HepG2 (cell line): ENCODE measurements around the gene DIO1. TPM values are rescaled to one million over a fixed set of nuclear protein-coding genes. Genes with fewer than 3 reads are reported as not detected.

Source experiments
- ATAC-seq: fragments of 200-7000 bp; cut with Tn5 transposase; 3 replicates; pipeline ENCODE4 v1.9.1; 2020; ENCODE audit warnings: mild to moderate bottlenecking, moderate library complexity
- BruUV-seq: library from RNA; stranded (reverse); fragments of 400-500 nt; replicated peaks from 2 replicates; lab custom pipeline; 2021; lab: Mats Ljungman, UMichigan
- CTCF ChIA-PET: fragments of 300-600 bp; formaldehyde crosslinking; extraction: SDS; loops from one replicate; lab custom pipeline; 2021; ENCODE audit warnings: low total read pairs, inconsistent platforms, low intra/inter-chr PET ratio; lab: Yijun Ruan, JAX
- POLR2A ChIA-PET: fragments of 350-600 bp; sonication (Branson Sonifier 250); formaldehyde crosslinking; loops from one replicate; lab custom pipeline; 2020; ENCODE audit warnings: antibody characterized with exemption, inconsistent platforms; lab: Yijun Ruan, JAX
- DNase-seq: peaks from one replicate; pipeline ENCODE4 v3.0.0-alpha.2; 2015; ENCODE audit warnings: low spot score
- FAIRE-seq: peaks from 3 replicates; lab custom pipeline; 2011; peaks lifted over from hg19 to GRCh38; lab: Jason Lieb, UNC
- H2AFZ ChIP-seq: one replicate; pipeline ENCODE4 v1.6.1; 2011; ENCODE audit warnings: low read length, inconsistent platforms
- H3K27ac ChIP-seq: fragments of 300-600 bp; 3 replicates; pipeline ENCODE4 v1.8.0; 2011; ENCODE audit warnings: mixed run types, mild to moderate bottlenecking, mixed read lengths, low read length, inconsistent platforms; ENCODE audit not compliant: insufficient read depth; ENCODE audit errors: extremely low read length
- H3K27me3 ChIP-seq, 2 experiments: fragments of 200-600 bp in 1 of 2; 2 replicates in 1 of 2; 3 replicates in 1 of 2; pipeline versions ENCODE4 v1.6.0 to v1.8.0; 2011; ENCODE audit warnings: low read length in 2 of 2, mild to moderate bottlenecking in 2 of 2, moderate library complexity in 2 of 2, inconsistent platforms in 1 of 2; ENCODE audit not compliant: insufficient read depth in 2 of 2, control insufficient read depth in 1 of 2
- H3K36me3 ChIP-seq, 2 experiments: fragments of 200-600 bp in 1 of 2; replicated peaks in 1 of 2; 2 replicates in 1 of 2; 3 replicates in 1 of 2; pipeline versions ENCODE4 v1.5.1 to v1.8.0; 2011; ENCODE audit warnings: low read length in 2 of 2, inconsistent platforms in 1 of 2; ENCODE audit not compliant: insufficient read depth in 2 of 2, control insufficient read depth in 1 of 2
- H3K4me1 ChIP-seq: 2 replicates; pipeline ENCODE4 v1.5.1; 2012; ENCODE audit warnings: low read length, inconsistent platforms; ENCODE audit not compliant: insufficient read depth
- H3K4me2 ChIP-seq: 2 replicates; pipeline ENCODE4 v1.6.0; 2011; ENCODE audit warnings: low read depth, low read length, inconsistent platforms
- H3K4me3 ChIP-seq, 3 experiments: fragments of 200-600 bp in 1 of 3; sonication (generic), shearing (Covaris generic) in 1 of 3; replicated peaks in 1 of 3; 2 replicates each; pipeline ENCODE4 v1.5.1; 2011 to 2016; ENCODE audit warnings: low read length in 3 of 3, inconsistent platforms in 2 of 3, low read depth in 2 of 3, mild to moderate bottlenecking in 2 of 3, control low read depth in 1 of 3, mixed read lengths in 1 of 3; ENCODE audit not compliant: insufficient read depth in 1 of 3
- H3K79me2 ChIP-seq: one replicate; pipeline ENCODE4 v1.6.1; 2011; ENCODE audit warnings: low read length, inconsistent platforms; ENCODE audit not compliant: insufficient read depth
- H3K9ac ChIP-seq: 2 replicates; pipeline ENCODE4 v1.6.0; 2011; ENCODE audit warnings: mild to moderate bottlenecking, low read depth, low read length, inconsistent platforms; ENCODE audit not compliant: insufficient read depth
- H3K9me3 ChIP-seq: 2 replicates; pipeline ENCODE4 v1.5.1; 2012; ENCODE audit warnings: mild to moderate bottlenecking, low read length
- H4K20me1 ChIP-seq: 2 replicates; pipeline ENCODE4 v1.6.0; 2011; ENCODE audit warnings: inconsistent platforms, mild to moderate bottlenecking, low read length, moderate library complexity; ENCODE audit not compliant: insufficient read depth
- FOSL1 ChIP-seq: sonication (generic); formaldehyde crosslinking; IDR thresholded peaks from 2 replicates; pipeline ENCODE4 v1.9.0; 2021; ENCODE audit warnings: missing genetic modification reagents, borderline replicate concordance
- HNRNPK ChIP-seq: fragments of 200-400 bp; formaldehyde crosslinking; IDR thresholded peaks from 2 replicates; pipeline ENCODE4 v1.6.1; 2018; ENCODE audit warnings: low read length, low read depth, moderate library complexity, mild to moderate bottlenecking; ENCODE audit not compliant: poor library complexity, severe bottlenecking
- KLF12 ChIP-seq: sonication (generic); formaldehyde crosslinking; IDR thresholded peaks from 2 replicates; pipeline ENCODE4 v1.4.0; 2020; ENCODE audit warnings: missing genetic modification reagents, borderline replicate concordance
- MAZ ChIP-seq, 2 experiments: sonication (generic) in 1 of 2; formaldehyde crosslinking in 1 of 2; IDR thresholded peaks; 2 replicates each; pipeline versions ENCODE4 v1.5.0 to v1.6.1; 2012 to 2020; ENCODE audit warnings: low read depth in 2 of 2, mild to moderate bottlenecking in 2 of 2, borderline replicate concordance in 1 of 2, improper control_type of control experiment in 1 of 2, low read length in 1 of 2, missing genetic modification reagents in 1 of 2, moderate library complexity in 1 of 2
- PHF5A ChIP-seq: IDR thresholded peaks from one replicate; pipeline ENCODE4 v1.6.1; 2018; ENCODE audit warnings: low read depth, missing genetic modification reagents; ENCODE audit not compliant: unreplicated experiment
- SP140L ChIP-seq: sonication (generic); formaldehyde crosslinking; IDR thresholded peaks from 2 replicates; pipeline ENCODE4 v1.4.0; 2020; ENCODE audit warnings: missing genetic modification reagents, borderline replicate concordance
- ZBTB43 ChIP-seq: sonication (generic); formaldehyde crosslinking; conservative IDR thresholded peaks from 2 replicates; pipeline ENCODE4 v1.4.0; 2020; ENCODE audit warnings: missing genetic modification reagents
- ZKSCAN1 ChIP-seq: fragments of 150-350 bp; IDR thresholded peaks from 2 replicates; pipeline ENCODE4 v1.6.1; 2014; ENCODE audit warnings: low read length
- ZNF260 ChIP-seq: sonication (generic); formaldehyde crosslinking; IDR thresholded peaks from 2 replicates; pipeline ENCODE4 v1.4.0; 2020; ENCODE audit warnings: missing genetic modification reagents, low read depth, mild to moderate bottlenecking, borderline replicate concordance
- ZNF441 ChIP-seq: sonication (generic); formaldehyde crosslinking; IDR thresholded peaks from 2 replicates; pipeline ENCODE4 v1.7.0; 2021; ENCODE audit warnings: missing genetic modification reagents, borderline replicate concordance
- ZNF788 ChIP-seq: sonication (generic); formaldehyde crosslinking; IDR thresholded peaks from 2 replicates; pipeline ENCODE4 v1.5.0; 2020; ENCODE audit warnings: mild to moderate bottlenecking, missing genetic modification reagents, borderline replicate concordance
- WGBS: methylation state at CpG from one replicate; pipeline ENCODE4 v1.1.6; 2017; ENCODE audit warnings: low lambda C conversion rate; 5-methylcytosine and 5-hydroxymethylcytosine counted together
- in situ Hi-C: cut with HindIII; loops from 2 replicates; pipeline ENCODE4 v1.10.0; 2017; ENCODE audit warnings: low pct_unique_long_range_greater_than_20kb; ENCODE audit not compliant: extremely low pct_ligation_motif_present
- intact Hi-C: fragments of 100-400 bp; cut with micrococcal nuclease; formaldehyde crosslinking; loops from one replicate; pipeline ENCODE4 v1.10.0; 2022; ENCODE audit not compliant: unreplicated experiment
- polyA plus RNA-seq, 8 experiments: library from polyadenylated mRNA; depleted of rRNA in 3 of 8; stranded (reverse) in 7 of 8; unstranded in 1 of 8; fragments of >200 nt; fragmentation: Illumina TruSeq in 4 of 8; extraction: Trizol in 4 of 8; gene quantifications; 2 replicates each; pipeline versions ENCODE4 v1.2.1 to v1.2.3, GENCODE V29; 2011 to 2016; ENCODE audit warnings: low read depth in 4 of 8, missing spikeins in 1 of 8, mixed read lengths in 1 of 8; ENCODE audit not compliant: insufficient read depth in 1 of 8
- total RNA-seq, 5 experiments: library from RNA; depleted of rRNA; stranded (reverse); fragments of >200 nt; fragmentation: Illumina TruSeq; extraction: Trizol; gene quantifications; 2 replicates each; pipeline ENCODE4 v1.2.3, GENCODE V29; 2016; ENCODE audit warnings: low read depth in 1 of 5
- TF ChIP-seq, protein P1 (sequence below): sonication (generic); formaldehyde crosslinking; IDR thresholded peaks from 2 replicates; pipeline ENCODE4 v1.4.0; 2020; ENCODE audit warnings: mild to moderate bottlenecking, missing genetic modification reagents

Gene DIO1
- total and polyA plus RNA-seq, 2 of the 13 experiments (the other 11 are each of a cell fraction or from before 2014, with no cell fraction given), result 13.5 to 45.6 TPM

- peak overlapping the region; percentile 87 for H3K4me2 ChIP-seq
- no peak for FAIRE-seq
- peak overlapping the region; percentile 77 to 98 (median 83) for H3K4me3 ChIP-seq
- BruUV-seq, result no TSS peak
- H4K20me1 ChIP-seq, result 0 out of 2 replicates have a peak, but pooled peaks cover 4% of the 10 kb centered on the region
- H3K9ac ChIP-seq, result peak overlapping the region; percentile 73
- no peak overlapping the region for H2AFZ ChIP-seq
- no peak for ATAC-seq
- 48% methylated on average over 6 of the region's 6 CpGs for WGBS
- POLR2A ChIA-PET, result interaction anchor here (0.6 to 1.6 kb wide), 3 partner anchors 9 to 48 kb away, joined by 3 to 7 read pairs (median 5); no protein-coding TSS in a partner anchor
- H3K27me3 ChIP-seq, result no peaks in the 10 kb centered on the region; a peak in 1 of 5 replicates
- H3K27ac ChIP-seq, result peak overlapping the region; percentile 11
- DNase-seq, result no peak
- intact Hi-C loops, result loop anchor here (5.0 kb wide), 1 partner anchor 55 kb away; the partner anchor contains the start of gene DIO1
- TF ChIP-seq HNRNPK (peak; percentile 25), ZNF441 (no peak)
- TF ChIP-seq, all 625 proteins: peak for 1
- H3K4me1 ChIP-seq, result peaks cover 71% of the 10 kb centered on the region
- peaks cover 9 to 18% of the 10 kb centered on the region in 2 experiments; a peak in 4 of 5 replicates for H3K36me3 ChIP-seq
- peaks cover 53% of the 10 kb centered on the region for H3K79me2 ChIP-seq
- no peaks in the 10 kb centered on the region for H3K9me3 ChIP-seq
- in situ Hi-C loops, result no loop called here
- CTCF ChIA-PET, result interaction anchor here (3.3 to 4.2 kb wide), 2 partner anchors 70 to 87 kb away, joined by 19 to 53 read pairs; no protein-coding TSS in a partner anchor
Measured at GRCh38 chr1:53947172-53947907, 53.4 kb downstream of the DIO1 start.

GRCh38 chr1:53948291-53948690 is 54.3 kb downstream of the DIO1 start:
- intact Hi-C loops, result loop anchor here (5.0 kb wide), 1 partner anchor 56 kb away; the partner anchor contains the start of gene DIO1
- CTCF ChIA-PET, result interaction anchor here (0.7 to 4.2 kb wide), 5 partner anchors 11 to 134 kb away, joined by 3 to 53 read pairs (median 6); no protein-coding TSS in a partner anchor
- H3K4me3 ChIP-seq, result no peak overlapping the region
- no peaks in the 10 kb centered on the region for H3K9me3 ChIP-seq
- WGBS, result 94% methylated on average over 5 of the region's 5 CpGs
- DNase-seq, result no peak
- H3K4me1 ChIP-seq, result peaks cover 62% of the 10 kb centered on the region
- BruUV-seq, result no TSS peak
- no peak for ATAC-seq
- in situ Hi-C loops, result no loop called here
- H3K36me3 ChIP-seq, result peaks cover 10 to 27% of the 10 kb centered on the region in 2 experiments; a peak in 4 of 5 replicates
- no peaks in the 10 kb centered on the region; a peak in 1 of 5 replicates for H3K27me3 ChIP-seq
- H3K79me2 ChIP-seq, result peaks cover 53% of the 10 kb centered on the region
- FAIRE-seq, result no peak
- H3K9ac ChIP-seq, result no peak overlapping the region
- no peak overlapping the region for H3K27ac ChIP-seq
- 0 out of 2 replicates have a peak, but pooled peaks cover 4% of the 10 kb centered on the region for H4K20me1 ChIP-seq
- POLR2A ChIA-PET, result interaction anchor here (1.1 to 1.7 kb wide), 4 partner anchors 8 to 88 kb away, joined by 3 to 7 read pairs (median 4); no protein-coding TSS in a partner anchor
- H2AFZ ChIP-seq, result no peak overlapping the region
- peak overlapping the region; percentile 20; the same call in 1 of the 2 replicates for H3K4me2 ChIP-seq
- TF ChIP-seq ZKSCAN1, result no peak
- no peak for TF ChIP-seq MAZ (IDR thresholded peaks at IDR 0.05; ENCODE audit: borderline replicate concordance, low read depth, low read length)
- no peak for TF ChIP-seq MAZ (CRISPR knock-in tag; IDR thresholded peaks at IDR 0.05; ENCODE audit: low read depth)
- no peak for TF ChIP-seq ZBTB43 (CRISPR knock-in tag)
- TF ChIP-seq, protein P1, sequence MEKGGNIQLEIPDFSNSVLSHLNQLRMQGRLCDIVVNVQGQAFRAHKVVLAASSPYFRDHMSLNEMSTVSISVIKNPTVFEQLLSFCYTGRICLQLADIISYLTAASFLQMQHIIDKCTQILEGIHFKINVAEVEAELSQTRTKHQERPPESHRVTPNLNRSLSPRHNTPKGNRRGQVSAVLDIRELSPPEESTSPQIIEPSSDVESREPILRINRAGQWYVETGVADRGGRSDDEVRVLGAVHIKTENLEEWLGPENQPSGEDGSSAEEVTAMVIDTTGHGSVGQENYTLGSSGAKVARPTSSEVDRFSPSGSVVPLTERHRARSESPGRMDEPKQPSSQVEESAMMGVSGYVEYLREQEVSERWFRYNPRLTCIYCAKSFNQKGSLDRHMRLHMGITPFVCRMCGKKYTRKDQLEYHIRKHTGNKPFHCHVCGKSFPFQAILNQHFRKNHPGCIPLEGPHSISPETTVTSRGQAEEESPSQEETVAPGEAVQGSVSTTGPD (CRISPR knock-in tag), result no peak
- no peak for TF ChIP-seq ZNF260 (CRISPR knock-in tag)
- TF ChIP-seq KLF12 (CRISPR knock-in tag), result no peak
- TF ChIP-seq SP140L (CRISPR knock-in tag), result no peak
- no peak for TF ChIP-seq ZNF788 (CRISPR knock-in tag)
- no peak for TF ChIP-seq FOSL1 (CRISPR knock-in tag)
- TF ChIP-seq PHF5A (CRISPR knock-in tag), result no peak
